ENCODE data around the gene DYDC2. TPM values are rescaled to one million over a fixed set of nuclear protein-coding genes. Genes with fewer than 3 reads are reported as not detected.

The DYDC2 gene
- polyA plus RNA-seq, 1 donor (not counting 4 experiments of a cell fraction or from before 2014, with no cell fraction given), result not detected

DNA sequence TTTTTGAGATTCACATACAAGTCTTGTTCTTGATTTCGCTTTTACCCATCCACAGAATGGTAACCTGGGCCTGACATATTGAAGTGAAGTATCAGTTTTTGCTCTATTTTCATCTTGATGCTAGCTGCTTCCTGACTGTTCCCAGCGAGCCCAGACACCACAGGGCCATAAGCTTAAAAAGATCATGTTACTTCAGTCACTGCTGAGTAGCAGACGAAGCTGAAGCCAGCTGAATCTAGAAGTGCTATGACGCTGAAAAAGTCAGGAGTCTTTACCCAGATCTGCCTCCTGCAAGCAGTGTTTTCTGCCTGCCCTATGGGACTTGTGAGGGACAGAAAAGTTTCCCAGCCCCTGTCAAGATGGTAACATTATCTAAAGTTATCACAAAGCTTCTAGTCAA, 49.0 kb downstream of the DYDC2 start:
- TF ChIP-seq, protein P1, sequence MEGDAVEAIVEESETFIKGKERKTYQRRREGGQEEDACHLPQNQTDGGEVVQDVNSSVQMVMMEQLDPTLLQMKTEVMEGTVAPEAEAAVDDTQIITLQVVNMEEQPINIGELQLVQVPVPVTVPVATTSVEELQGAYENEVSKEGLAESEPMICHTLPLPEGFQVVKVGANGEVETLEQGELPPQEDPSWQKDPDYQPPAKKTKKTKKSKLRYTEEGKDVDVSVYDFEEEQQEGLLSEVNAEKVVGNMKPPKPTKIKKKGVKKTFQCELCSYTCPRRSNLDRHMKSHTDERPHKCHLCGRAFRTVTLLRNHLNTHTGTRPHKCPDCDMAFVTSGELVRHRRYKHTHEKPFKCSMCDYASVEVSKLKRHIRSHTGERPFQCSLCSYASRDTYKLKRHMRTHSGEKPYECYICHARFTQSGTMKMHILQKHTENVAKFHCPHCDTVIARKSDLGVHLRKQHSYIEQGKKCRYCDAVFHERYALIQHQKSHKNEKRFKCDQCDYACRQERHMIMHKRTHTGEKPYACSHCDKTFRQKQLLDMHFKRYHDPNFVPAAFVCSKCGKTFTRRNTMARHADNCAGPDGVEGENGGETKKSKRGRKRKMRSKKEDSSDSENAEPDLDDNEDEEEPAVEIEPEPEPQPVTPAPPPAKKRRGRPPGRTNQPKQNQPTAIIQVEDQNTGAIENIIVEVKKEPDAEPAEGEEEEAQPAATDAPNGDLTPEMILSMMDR (optimal IDR thresholded peaks at IDR 0.05 in 1 of 3, IDR thresholded peaks at IDR 0.05 in 1 of 3, conservative IDR thresholded peaks at IDR 0.05 in 1 of 3; ENCODE audit: extremely low read depth in 1 of 3, insufficient read depth in 2 of 3, low read length in 3 of 3), result no peak
- TF ChIP-seq EZH2 (IDR thresholded peaks at IDR 0.05; ENCODE audit: low read length), result no peak
- no peak overlapping the region for H2AFZ ChIP-seq (ENCODE audit: control insufficient read depth, low read length)

DNA sequence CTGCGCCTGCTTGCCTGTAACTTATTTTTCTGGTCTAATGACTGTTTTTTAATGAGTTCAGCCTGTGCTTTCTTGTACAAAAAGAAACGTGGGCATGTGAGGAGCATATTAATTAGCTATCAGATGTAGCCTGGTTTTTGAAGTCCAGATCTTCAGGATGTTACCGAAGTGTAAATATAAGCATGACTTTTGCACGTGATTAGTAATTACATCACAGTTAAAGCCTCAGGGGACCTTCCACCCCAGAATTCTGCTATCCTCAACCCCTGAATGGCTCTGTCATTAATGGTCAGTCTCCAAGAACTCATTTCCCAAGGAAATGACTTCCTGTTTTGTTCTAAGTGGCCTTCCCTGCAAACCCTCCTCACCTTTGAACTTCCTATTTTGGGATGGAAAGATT, 49.6 kb downstream of the DYDC2 start:
- FAIRE-seq (no peak), DNase-seq (ENCODE audit: low read depth, low spot score) (no peak)
- Histone ChIP-seq H3K9ac (ENCODE audit: control insufficient read depth, extremely low read depth, insufficient read depth, low read length) (no peak overlapping the region), H4K20me1 (ENCODE audit: control insufficient read depth, extremely low read depth, insufficient read depth, low read length) (no peaks in the 10 kb centered on the region), H3K9me3 (ENCODE audit: control insufficient read depth, low read depth, low read length) (no peaks in the 10 kb centered on the region), H3K4me3 (ENCODE audit: control insufficient read depth in 2 of 3, extremely low read depth in 1 of 3, insufficient read depth in 2 of 3, low read depth in 1 of 3, low read length in 3 of 3) (no peak overlapping the region), H3K4me1 (ENCODE audit: control insufficient read depth, extremely low read depth, insufficient read depth, low read length) (peaks cover 32% of the 10 kb centered on the region), H3K4me2 (ENCODE audit: control insufficient read depth, extremely low read depth, insufficient read depth, low read depth, low read length) (no peak overlapping the region), H3K79me2 (ENCODE audit: control insufficient read depth, insufficient read depth, low read length) (no peaks in the 10 kb centered on the region), H2AFZ (ENCODE audit: control insufficient read depth, low read length) (no peak overlapping the region), H3K27me3 (ENCODE audit: control insufficient read depth, extremely low read depth, insufficient read depth, low read length) (no peaks in the 10 kb centered on the region), H3K27ac (ENCODE audit: control insufficient read depth, insufficient read depth, low read length) (no peak overlapping the region), H3K9me1 (ENCODE audit: control insufficient read depth, extremely low read depth, insufficient read depth, low read length) (no peaks in the 10 kb centered on the region), H3K36me3 (ENCODE audit: control insufficient read depth in 2 of 2, extremely low read depth in 1 of 2, insufficient read depth in 2 of 2, low read length in 2 of 2) (peaks cover 0 to 3% of the 10 kb centered on the region in 2 experiments)
- dilution Hi-C loops (cut with MboI; ENCODE audit: extremely low pct_ligation_motif_present, low sequenced_read_pairs), result no loop called here
- TF ChIP-seq, protein P1 (optimal IDR thresholded peaks at IDR 0.05 in 1 of 3, IDR thresholded peaks at IDR 0.05 in 1 of 3, conservative IDR thresholded peaks at IDR 0.05 in 1 of 3; ENCODE audit: extremely low read depth in 1 of 3, insufficient read depth in 2 of 3, low read length in 3 of 3), result no peak
- no peak for TF ChIP-seq EZH2 (IDR thresholded peaks at IDR 0.05; ENCODE audit: low read length)

More for the DNA sequence above, 49.0 kb downstream of the DYDC2 start:
- no peaks in the 10 kb centered on the region for H3K36me3 ChIP-seq (ENCODE audit: control insufficient read depth in 2 of 2, extremely low read depth in 1 of 2, insufficient read depth in 2 of 2, low read length in 2 of 2)
- H3K9me1 ChIP-seq (ENCODE audit: control insufficient read depth, extremely low read depth, insufficient read depth, low read length), result no peaks in the 10 kb centered on the region
- H3K4me2 ChIP-seq (ENCODE audit: control insufficient read depth, extremely low read depth, insufficient read depth, low read depth, low read length), result no peak overlapping the region
- H3K4me3 ChIP-seq (ENCODE audit: control insufficient read depth in 2 of 3, extremely low read depth in 1 of 3, insufficient read depth in 2 of 3, low read depth in 1 of 3, low read length in 3 of 3), result no peak overlapping the region
- H4K20me1 ChIP-seq (ENCODE audit: control insufficient read depth, extremely low read depth, insufficient read depth, low read length), result no peaks in the 10 kb centered on the region
- H3K27me3 ChIP-seq (ENCODE audit: control insufficient read depth, extremely low read depth, insufficient read depth, low read length), result no peaks in the 10 kb centered on the region
- H3K9me3 ChIP-seq (ENCODE audit: control insufficient read depth, low read depth, low read length), result no peaks in the 10 kb centered on the region
- FAIRE-seq, result no peak
- H3K9ac ChIP-seq (ENCODE audit: control insufficient read depth, extremely low read depth, insufficient read depth, low read length), result no peak overlapping the region
- dilution Hi-C loops (cut with MboI; ENCODE audit: extremely low pct_ligation_motif_present, low sequenced_read_pairs), result no loop called here
- no peak for DNase-seq (ENCODE audit: low read depth, low spot score)
- H3K79me2 ChIP-seq (ENCODE audit: control insufficient read depth, insufficient read depth, low read length), result no peaks in the 10 kb centered on the region
- H3K4me1 ChIP-seq (ENCODE audit: control insufficient read depth, extremely low read depth, insufficient read depth, low read length), result peaks cover 27% of the 10 kb centered on the region
- H3K27ac ChIP-seq (ENCODE audit: control insufficient read depth, insufficient read depth, low read length), result no peak overlapping the region

All from keratinocyte (primary cell).